OCI-LY7 (cell line): ENCODE measurements around the gene CTPS1.

Source experiments
- EZH2phosphoT487 ChIP-seq: fragments of 200-600 bp; sonication (generic); IDR thresholded peaks from 2 replicates; pipeline ENCODE4 v1.6.1; 2018; ENCODE audit warnings: low read depth, borderline replicate concordance, mild to moderate bottlenecking, mixed run types, antibody characterized with exemption, low read length, moderate library complexity, mixed read lengths
- TF ChIP-seq, protein P1 (sequence below): fragments of 200-600 bp; sonication (generic); conservative IDR thresholded peaks from 2 replicates; pipeline ENCODE4 v1.5.1; 2014; ENCODE audit warnings: mild to moderate bottlenecking, antibody characterized with exemption, low read length, moderate library complexity, mixed read lengths

DNA sequence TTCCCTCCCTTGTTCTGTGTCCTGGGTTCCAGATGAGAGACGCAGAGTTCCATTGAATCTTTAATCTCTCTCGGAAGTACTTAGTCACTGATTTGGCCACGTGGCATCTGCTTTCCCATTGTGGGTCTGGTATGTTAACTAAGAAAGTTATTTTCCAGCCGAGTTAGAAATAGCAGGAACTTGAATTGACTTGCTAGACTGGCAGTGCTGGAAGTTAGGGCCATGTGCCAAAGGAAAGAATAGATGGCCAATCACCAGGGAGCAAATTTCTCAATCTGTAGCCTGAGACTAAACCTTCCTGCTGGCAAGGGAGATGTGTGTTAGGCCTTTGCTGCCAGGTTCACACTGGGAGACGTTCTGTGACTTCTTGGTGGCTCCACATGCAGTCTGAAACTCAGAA lies 66.2 kb downstream of the CTPS1 start:
- TF ChIP-seq, protein P1, sequence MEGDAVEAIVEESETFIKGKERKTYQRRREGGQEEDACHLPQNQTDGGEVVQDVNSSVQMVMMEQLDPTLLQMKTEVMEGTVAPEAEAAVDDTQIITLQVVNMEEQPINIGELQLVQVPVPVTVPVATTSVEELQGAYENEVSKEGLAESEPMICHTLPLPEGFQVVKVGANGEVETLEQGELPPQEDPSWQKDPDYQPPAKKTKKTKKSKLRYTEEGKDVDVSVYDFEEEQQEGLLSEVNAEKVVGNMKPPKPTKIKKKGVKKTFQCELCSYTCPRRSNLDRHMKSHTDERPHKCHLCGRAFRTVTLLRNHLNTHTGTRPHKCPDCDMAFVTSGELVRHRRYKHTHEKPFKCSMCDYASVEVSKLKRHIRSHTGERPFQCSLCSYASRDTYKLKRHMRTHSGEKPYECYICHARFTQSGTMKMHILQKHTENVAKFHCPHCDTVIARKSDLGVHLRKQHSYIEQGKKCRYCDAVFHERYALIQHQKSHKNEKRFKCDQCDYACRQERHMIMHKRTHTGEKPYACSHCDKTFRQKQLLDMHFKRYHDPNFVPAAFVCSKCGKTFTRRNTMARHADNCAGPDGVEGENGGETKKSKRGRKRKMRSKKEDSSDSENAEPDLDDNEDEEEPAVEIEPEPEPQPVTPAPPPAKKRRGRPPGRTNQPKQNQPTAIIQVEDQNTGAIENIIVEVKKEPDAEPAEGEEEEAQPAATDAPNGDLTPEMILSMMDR = no peak
- TF ChIP-seq EZH2phosphoT487 = no peak
